GM12878 (cell line): ENCODE results near the gene TMED6. TPM values are rescaled to one million over a fixed set of nuclear protein-coding genes. Genes with fewer than 3 reads are reported as not detected.
A peak's percentile ranks its signal among the peaks of the same experiment; 100 is the strongest.

ENCODE experiments used
- BACH1 ChIP-seq: fragments of 450-650 bp; IDR thresholded peaks from 2 replicates; pipeline ENCODE4 v1.6.1; 2017; ENCODE audit warnings: mild to moderate bottlenecking, borderline replicate concordance
- BMI1 ChIP-seq: fragments of 450-650 bp; IDR thresholded peaks from 2 replicates; pipeline ENCODE4 v1.6.1; 2016; ENCODE audit warnings: mild to moderate bottlenecking, moderate library complexity, borderline replicate concordance
- KAT2A ChIP-seq: conservative IDR thresholded peaks from 2 replicates; pipeline ENCODE4 v1.6.1; 2011; ENCODE audit warnings: low read depth, low read length; ENCODE audit not compliant: control insufficient read depth
- KLF5 ChIP-seq: fragments of 450-650 bp; IDR thresholded peaks from 2 replicates; pipeline ENCODE4 v1.6.1; 2014; ENCODE audit warnings: mild to moderate bottlenecking; ENCODE audit not compliant: partially characterized antibody
- MAX ChIP-seq: IDR thresholded peaks from 2 replicates; pipeline ENCODE4 v1.6.1; 2012; ENCODE audit warnings: low read depth, low read length, improper control_type of control experiment
- NBN ChIP-seq: fragments of 450-650 bp; IDR thresholded peaks from 2 replicates; pipeline ENCODE4 v1.6.1; 2016
- RELB ChIP-seq: fragments of 450-650 bp; IDR thresholded peaks from 2 replicates; pipeline ENCODE4 v1.6.1; 2017; ENCODE audit warnings: low read depth, mild to moderate bottlenecking, moderate library complexity
- ZBTB40 ChIP-seq: fragments of 450-650 bp; IDR thresholded peaks from 2 replicates; pipeline ENCODE4 v1.6.1; 2016; ENCODE audit warnings: mild to moderate bottlenecking, moderate library complexity, borderline replicate concordance
- polyA plus RNA-seq, 11 experiments: library from polyadenylated mRNA; depleted of rRNA in 4 of 11; unstranded in 6 of 11; stranded (reverse) in 5 of 11; fragments of >200 nt; fragmentation: Nextera tagmentation in 4 of 11; fragmentation: Illumina TruSeq in 1 of 11; extraction: Ambion mirVana in 4 of 11; extraction: Trizol in 1 of 11; gene quantifications; 1 replicate in 1 of 11; 2 replicates in 10 of 11; pipeline versions ENCODE4 v1.2.1 to v1.2.3, GENCODE V29; 2011 to 2016; ENCODE audit warnings: inconsistent platforms in 2 of 11, missing spikeins in 2 of 11, low read depth in 1 of 11
- total RNA-seq, 4 experiments: library from RNA; depleted of rRNA in 3 of 4; stranded (reverse); fragments of >200 nt in 3 of 4; fragmentation: Illumina TruSeq in 1 of 4; extraction: Trizol in 1 of 4; gene quantifications; 2 replicates each; pipeline versions ENCODE4 v1.2.1 to v1.2.3, GENCODE V29; 2013 to 2021
- TF ChIP-seq, protein P1 (sequence below): fragments of 450-650 bp; formaldehyde crosslinking; IDR thresholded peaks from 2 replicates; pipeline ENCODE4 v1.5.0; 2022; ENCODE audit warnings: mild to moderate bottlenecking, missing genetic modification characterization
- TF ChIP-seq, protein P2 (sequence below): fragments of 450-650 bp; IDR thresholded peaks from 2 replicates; pipeline ENCODE4 v1.6.1; 2017; ENCODE audit warnings: mild to moderate bottlenecking, low read depth, inconsistent platforms; ENCODE audit not compliant: poor library complexity, severe bottlenecking
- TF ChIP-seq, protein P3 (sequence below): fragments of 450-650 bp; IDR thresholded peaks from 2 replicates; pipeline ENCODE4 v1.6.1; 2017; ENCODE audit warnings: mild to moderate bottlenecking, moderate library complexity

Gene TMED6
- total and polyA plus RNA-seq, 10 of the 15 experiments (the other 5 are each of a cell fraction or from before 2014, with no cell fraction given), result 0.27 to 1.7 (median 0.78) TPM

GRCh38 chr16:69310653-69311532, 40.7 kb downstream of the TMED6 start, which contains the start of gene VPS4A (continued):
- TF ChIP-seq, protein P1, sequence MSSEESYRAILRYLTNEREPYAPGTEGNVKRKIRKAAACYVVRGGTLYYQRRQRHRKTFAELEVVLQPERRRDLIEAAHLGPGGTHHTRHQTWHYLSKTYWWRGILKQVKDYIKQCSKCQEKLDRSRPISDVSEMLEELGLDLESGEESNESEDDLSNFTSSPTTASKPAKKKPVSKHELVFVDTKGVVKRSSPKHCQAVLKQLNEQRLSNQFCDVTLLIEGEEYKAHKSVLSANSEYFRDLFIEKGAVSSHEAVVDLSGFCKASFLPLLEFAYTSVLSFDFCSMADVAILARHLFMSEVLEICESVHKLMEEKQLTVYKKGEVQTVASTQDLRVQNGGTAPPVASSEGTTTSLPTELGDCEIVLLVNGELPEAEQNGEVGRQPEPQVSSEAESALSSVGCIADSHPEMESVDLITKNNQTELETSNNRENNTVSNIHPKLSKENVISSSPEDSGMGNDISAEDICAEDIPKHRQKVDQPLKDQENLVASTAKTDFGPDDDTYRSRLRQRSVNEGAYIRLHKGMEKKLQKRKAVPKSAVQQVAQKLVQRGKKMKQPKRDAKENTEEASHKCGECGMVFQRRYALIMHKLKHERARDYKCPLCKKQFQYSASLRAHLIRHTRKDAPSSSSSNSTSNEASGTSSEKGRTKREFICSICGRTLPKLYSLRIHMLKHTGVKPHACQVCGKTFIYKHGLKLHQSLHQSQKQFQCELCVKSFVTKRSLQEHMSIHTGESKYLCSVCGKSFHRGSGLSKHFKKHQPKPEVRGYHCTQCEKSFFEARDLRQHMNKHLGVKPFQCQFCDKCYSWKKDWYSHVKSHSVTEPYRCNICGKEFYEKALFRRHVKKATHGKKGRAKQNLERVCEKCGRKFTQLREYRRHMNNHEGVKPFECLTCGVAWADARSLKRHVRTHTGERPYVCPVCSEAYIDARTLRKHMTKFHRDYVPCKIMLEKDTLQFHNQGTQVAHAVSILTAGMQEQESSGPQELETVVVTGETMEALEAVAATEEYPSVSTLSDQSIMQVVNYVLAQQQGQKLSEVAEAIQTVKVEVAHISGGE (CRISPR knock-in tag), result no peak
- TF ChIP-seq, protein P2, sequence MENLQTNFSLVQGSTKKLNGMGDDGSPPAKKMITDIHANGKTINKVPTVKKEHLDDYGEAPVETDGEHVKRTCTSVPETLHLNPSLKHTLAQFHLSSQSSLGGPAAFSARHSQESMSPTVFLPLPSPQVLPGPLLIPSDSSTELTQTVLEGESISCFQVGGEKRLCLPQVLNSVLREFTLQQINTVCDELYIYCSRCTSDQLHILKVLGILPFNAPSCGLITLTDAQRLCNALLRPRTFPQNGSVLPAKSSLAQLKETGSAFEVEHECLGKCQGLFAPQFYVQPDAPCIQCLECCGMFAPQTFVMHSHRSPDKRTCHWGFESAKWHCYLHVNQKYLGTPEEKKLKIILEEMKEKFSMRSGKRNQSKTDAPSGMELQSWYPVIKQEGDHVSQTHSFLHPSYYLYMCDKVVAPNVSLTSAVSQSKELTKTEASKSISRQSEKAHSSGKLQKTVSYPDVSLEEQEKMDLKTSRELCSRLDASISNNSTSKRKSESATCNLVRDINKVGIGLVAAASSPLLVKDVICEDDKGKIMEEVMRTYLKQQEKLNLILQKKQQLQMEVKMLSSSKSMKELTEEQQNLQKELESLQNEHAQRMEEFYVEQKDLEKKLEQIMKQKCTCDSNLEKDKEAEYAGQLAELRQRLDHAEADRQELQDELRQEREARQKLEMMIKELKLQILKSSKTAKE, result no peak
- no peak for TF ChIP-seq KLF5
- TF ChIP-seq RELB, result 0 out of 2 replicates have a peak, but pooled peaks have one; percentile 17
- no peak for TF ChIP-seq KAT2A
- TF ChIP-seq NBN, result 0 out of 2 replicates have a peak, but pooled peaks have one; percentile 20
- peak; percentile 91 for TF ChIP-seq BACH1
- TF ChIP-seq MAX, result peak; percentile 20; the same call in 1 of the 2 replicates
- TF ChIP-seq, protein P3, sequence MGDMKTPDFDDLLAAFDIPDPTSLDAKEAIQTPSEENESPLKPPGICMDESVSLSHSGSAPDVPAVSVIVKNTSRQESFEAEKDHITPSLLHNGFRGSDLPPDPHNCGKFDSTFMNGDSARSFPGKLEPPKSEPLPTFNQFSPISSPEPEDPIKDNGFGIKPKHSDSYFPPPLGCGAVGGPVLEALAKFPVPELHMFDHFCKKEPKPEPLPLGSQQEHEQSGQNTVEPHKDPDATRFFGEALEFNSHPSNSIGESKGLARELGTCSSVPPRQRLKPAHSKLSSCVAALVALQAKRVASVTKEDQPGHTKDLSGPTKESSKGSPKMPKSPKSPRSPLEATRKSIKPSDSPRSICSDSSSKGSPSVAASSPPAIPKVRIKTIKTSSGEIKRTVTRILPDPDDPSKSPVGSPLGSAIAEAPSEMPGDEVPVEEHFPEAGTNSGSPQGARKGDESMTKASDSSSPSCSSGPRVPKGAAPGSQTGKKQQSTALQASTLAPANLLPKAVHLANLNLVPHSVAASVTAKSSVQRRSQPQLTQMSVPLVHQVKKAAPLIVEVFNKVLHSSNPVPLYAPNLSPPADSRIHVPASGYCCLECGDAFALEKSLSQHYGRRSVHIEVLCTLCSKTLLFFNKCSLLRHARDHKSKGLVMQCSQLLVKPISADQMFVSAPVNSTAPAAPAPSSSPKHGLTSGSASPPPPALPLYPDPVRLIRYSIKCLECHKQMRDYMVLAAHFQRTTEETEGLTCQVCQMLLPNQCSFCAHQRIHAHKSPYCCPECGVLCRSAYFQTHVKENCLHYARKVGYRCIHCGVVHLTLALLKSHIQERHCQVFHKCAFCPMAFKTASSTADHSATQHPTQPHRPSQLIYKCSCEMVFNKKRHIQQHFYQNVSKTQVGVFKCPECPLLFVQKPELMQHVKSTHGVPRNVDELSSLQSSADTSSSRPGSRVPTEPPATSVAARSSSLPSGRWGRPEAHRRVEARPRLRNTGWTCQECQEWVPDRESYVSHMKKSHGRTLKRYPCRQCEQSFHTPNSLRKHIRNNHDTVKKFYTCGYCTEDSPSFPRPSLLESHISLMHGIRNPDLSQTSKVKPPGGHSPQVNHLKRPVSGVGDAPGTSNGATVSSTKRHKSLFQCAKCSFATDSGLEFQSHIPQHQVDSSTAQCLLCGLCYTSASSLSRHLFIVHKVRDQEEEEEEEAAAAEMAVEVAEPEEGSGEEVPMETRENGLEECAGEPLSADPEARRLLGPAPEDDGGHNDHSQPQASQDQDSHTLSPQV, result peak; percentile 51; the same call in 1 of the 2 replicates
- TF ChIP-seq ZBTB40, result no peak
- no peak for TF ChIP-seq BMI1
